K562 (cell line): ENCODE measurements around the gene BICC1. TPM values are rescaled to one million over a fixed set of nuclear protein-coding genes. Genes with fewer than 3 reads are reported as not detected.

Experiments used
- ATAC-seq: fragments of 200-7000 bp; cut with Tn5 transposase; 3 replicates; pipeline ENCODE4 v1.9.1; 2020; ENCODE audit warnings: moderate library complexity
- BruUV-seq: library from RNA; stranded (reverse); fragments of 400-500 nt; replicated peaks from 2 replicates; lab custom pipeline; 2021; lab: Mats Ljungman, UMichigan
- CTCF ChIA-PET: fragments of 300-600 bp; formaldehyde crosslinking; extraction: SDS; loops from one replicate; lab custom pipeline; 2021; ENCODE audit warnings: low intra/inter-chr PET ratio; lab: Yijun Ruan, JAX
- POLR2A ChIA-PET: fragments of 300-600, 350-650 bp; sonication (Branson Sonifier 250); formaldehyde crosslinking; extraction: SDS; loops from one replicate; lab custom pipeline; 2021; ENCODE audit warnings: antibody characterized with exemption, inconsistent platforms; lab: Yijun Ruan, JAX
- DNase-seq, 4 experiments: peaks; one replicate each; pipeline versions ENCODE4 v3.0.0 to v3.0.0-alpha.2; 2011 to 2018; ENCODE audit warnings: low spot score in 3 of 4, mixed read lengths in 3 of 4; ENCODE audit errors: extremely low read depth in 1 of 4
- FAIRE-seq: peaks from 2 replicates; lab custom pipeline; 2011; peaks lifted over from hg19 to GRCh38; lab: Jason Lieb, UNC
- H2AFZ ChIP-seq: 2 replicates; pipeline ENCODE4 v1.6.0; 2011; ENCODE audit warnings: low read depth, low read length, control low read depth, inconsistent platforms
- H3K27ac ChIP-seq: fragments of 200-600 bp; 3 replicates; pipeline ENCODE4 v1.8.0; 2011; ENCODE audit warnings: low read depth, mild to moderate bottlenecking, control low read depth, inconsistent platforms, low read length, moderate library complexity, mixed read lengths; ENCODE audit errors: extremely low read depth
- H3K27me3 ChIP-seq, 2 experiments: fragments of 300-600 bp in 1 of 2; 2 replicates in 1 of 2; 3 replicates in 1 of 2; pipeline versions ENCODE4 v1.6.0 to v1.8.0; 2011; ENCODE audit warnings: inconsistent platforms in 2 of 2, low read length in 2 of 2, mild to moderate bottlenecking in 1 of 2, mixed read lengths in 1 of 2, moderate library complexity in 1 of 2; ENCODE audit not compliant: control insufficient read depth in 2 of 2, insufficient read depth in 2 of 2
- H3K36me3 ChIP-seq: fragments of 300-600 bp; 3 replicates; pipeline ENCODE4 v1.8.0; 2011; ENCODE audit warnings: mild to moderate bottlenecking, low read length, inconsistent platforms; ENCODE audit not compliant: control insufficient read depth, insufficient read depth
- H3K4me1 ChIP-seq, 2 experiments: fragments of 200-600 bp in 1 of 2; replicated peaks in 1 of 2; 2 replicates in 1 of 2; 3 replicates in 1 of 2; pipeline versions ENCODE4 v1.5.1 to v1.8.0; 2011; ENCODE audit warnings: inconsistent platforms in 2 of 2, low read length in 2 of 2, mild to moderate bottlenecking in 1 of 2, mixed read lengths in 1 of 2, moderate library complexity in 1 of 2; ENCODE audit not compliant: control insufficient read depth in 2 of 2, insufficient read depth in 2 of 2
- H3K4me2 ChIP-seq: 2 replicates; pipeline ENCODE4 v1.6.1; 2011; ENCODE audit warnings: low read length, control low read depth, inconsistent platforms, mixed read lengths; ENCODE audit not compliant: insufficient read depth
- H3K4me3 ChIP-seq: fragments of 200-600 bp; sonication (generic), shearing (Covaris generic); 2 replicates; pipeline ENCODE4 v1.5.1; 2016; ENCODE audit warnings: control low read depth, inconsistent platforms
- H3K79me2 ChIP-seq: fragments of 200-600 bp; 3 replicates; pipeline ENCODE4 v1.8.0; 2011; ENCODE audit warnings: low read length, inconsistent platforms; ENCODE audit not compliant: control insufficient read depth, insufficient read depth
- H3K9ac ChIP-seq, 2 experiments: 2 replicates each; pipeline versions ENCODE4 v1.6.0 to v1.6.1; 2011; ENCODE audit warnings: low read depth in 2 of 2, low read length in 2 of 2, control low read depth in 1 of 2, inconsistent platforms in 1 of 2, mild to moderate bottlenecking in 1 of 2, mixed read lengths in 1 of 2; ENCODE audit not compliant: insufficient read depth in 1 of 2
- H3K9me1 ChIP-seq: one replicate; pipeline ENCODE4 v1.6.0; 2011; ENCODE audit warnings: inconsistent platforms, mild to moderate bottlenecking, low read length, moderate library complexity; ENCODE audit not compliant: control insufficient read depth, insufficient read depth
- H3K9me3 ChIP-seq: replicated peaks from 2 replicates; pipeline ENCODE4 v1.5.1; 2011; ENCODE audit warnings: low read depth, low read length, inconsistent platforms; ENCODE audit not compliant: control insufficient read depth, insufficient read depth
- H4K20me1 ChIP-seq: replicated peaks from 2 replicates; pipeline ENCODE4 v1.6.1; 2011; ENCODE audit warnings: low read length, inconsistent platforms, mixed read lengths; ENCODE audit not compliant: control insufficient read depth, insufficient read depth
- MTA1 ChIP-seq: fragments of 450-650 bp; IDR thresholded peaks from 2 replicates; pipeline ENCODE4 v1.6.1; 2017; ENCODE audit warnings: borderline replicate concordance
- SMAD3 ChIP-seq: fragments of 450-650 bp; formaldehyde crosslinking; conservative IDR thresholded peaks from 2 replicates; pipeline ENCODE4 v1.4.0; 2020; ENCODE audit warnings: mild to moderate bottlenecking
- ZFP36 ChIP-seq: fragments of 150-350 bp; IDR thresholded peaks from 2 replicates; pipeline ENCODE4 v1.6.1; 2018; ENCODE audit warnings: low read length, low read depth; ENCODE audit not compliant: partially characterized antibody
- ZNF165 ChIP-seq: fragments of 250-450 bp; sonication (Bioruptor Pico); IDR thresholded peaks from 2 replicates; pipeline ENCODE4 v1.4.0; 2020; ENCODE audit warnings: borderline replicate concordance
- ZNF175 ChIP-seq: fragments of 200-800 bp; sonication (Bioruptor generic); IDR thresholded peaks from 2 replicates; pipeline ENCODE4 v1.6.1; 2016; ENCODE audit warnings: low read depth, mild to moderate bottlenecking, missing genetic modification characterization, missing compliant biosample characterization
- ZNF41 ChIP-seq: fragments of 250-450 bp; sonication (Bioruptor Pico); conservative IDR thresholded peaks from 2 replicates; pipeline ENCODE4 v1.4.0; 2020; ENCODE audit warnings: mild to moderate bottlenecking
- WGBS: fragments of 100-300 bp; shearing (Covaris generic); methylation state at CpG from one replicate; pipeline ENCODE4 v1.1.6; 2016; ENCODE audit warnings: low coverage, mixed read lengths; ENCODE audit not compliant: insufficient coverage; ENCODE audit errors: missing lambda C conversion rate; 5-methylcytosine and 5-hydroxymethylcytosine counted together
- in situ Hi-C: fragments of 300-500 bp; cut with MboI; formaldehyde crosslinking; loops from 4 replicates; pipeline ENCODE4 v1.15.0; 2018; ENCODE audit warnings: inconsistent platforms, mixed read lengths
- intact Hi-C: fragments of 100-400 bp; cut with micrococcal nuclease; formaldehyde crosslinking; loops from 2 replicates; pipeline ENCODE4 v1.14.2; 2022
- polyA plus RNA-seq, 8 experiments: library from polyadenylated mRNA; depleted of rRNA in 4 of 8; stranded (reverse) in 5 of 8; unstranded in 3 of 8; fragments of >200 nt; fragmentation: Nextera tagmentation in 2 of 8; fragmentation: Illumina TruSeq in 1 of 8; extraction: Ambion mirVana in 2 of 8; extraction: Trizol in 1 of 8; gene quantifications; 2 replicates each; pipeline versions ENCODE4 v1.2.1 to v1.2.3, GENCODE V29; 2011 to 2014; ENCODE audit warnings: inconsistent platforms in 1 of 8, missing spikeins in 1 of 8
- total RNA-seq, 7 experiments: library from RNA; depleted of rRNA in 6 of 7; stranded (reverse); fragments of >200 nt in 6 of 7; fragmentation: Illumina TruSeq in 2 of 7; extraction: Trizol in 2 of 7; gene quantifications; 2 replicates each; pipeline versions ENCODE4 v1.2.1 to v1.2.3, GENCODE V29; 2011 to 2021; ENCODE audit warnings: low replicate concordance in 1 of 7
- TF ChIP-seq, protein P1 (sequence below): fragments of 250-450 bp; sonication (Bioruptor Pico); IDR thresholded peaks from 2 replicates; pipeline ENCODE4 v1.5.1; 2021; ENCODE audit warnings: mild to moderate bottlenecking

BICC1 gene
- total and polyA plus RNA-seq, 9 of the 15 experiments (the other 6 are each of a cell fraction or from before 2014, with no cell fraction given) = not detected

DNA sequence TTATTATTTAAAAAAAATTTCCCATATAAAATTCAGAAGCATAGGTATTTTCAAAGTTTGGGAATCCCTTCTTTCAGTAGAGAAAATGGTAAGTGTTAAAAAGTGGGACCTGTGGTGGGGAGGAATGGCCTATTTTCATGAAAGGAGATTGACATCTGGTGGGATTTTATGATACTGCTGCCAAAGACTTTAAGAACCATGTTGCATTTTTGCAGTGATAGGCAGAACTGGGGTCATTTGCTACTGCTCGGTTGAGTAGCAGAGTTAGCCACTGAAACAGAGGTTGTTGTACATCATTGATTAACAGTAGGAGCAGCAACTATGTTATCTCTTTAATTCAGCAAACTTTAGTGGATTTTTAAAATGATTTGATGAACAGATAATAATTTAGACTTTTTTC is 4.4 kb downstream of the BICC1 start:
- no peaks in the 10 kb centered on the region for H3K36me3 ChIP-seq
- H3K79me2 ChIP-seq = no peaks in the 10 kb centered on the region
- intact Hi-C loops = loop anchor here (10.0 kb wide), 1 partner anchor 202 kb away; no protein-coding TSS in a partner anchor
- DNase-seq = no peak
- CTCF ChIA-PET = no interaction called here
- no peak overlapping the region for H3K27ac ChIP-seq
- H3K4me1 ChIP-seq = peaks cover 0 to 4% of the 10 kb centered on the region in 2 experiments; a peak in 1 of 5 replicates
- no peaks in the 10 kb centered on the region for H3K9me3 ChIP-seq
- no peak overlapping the region for H3K9ac ChIP-seq
- FAIRE-seq = no peak
- H4K20me1 ChIP-seq = no peaks in the 10 kb centered on the region
- 0% methylated on average over 1 of the region's 1 CpG for WGBS
- TF ChIP-seq ZNF175 (no peak), ZNF165 (CRISPR knock-in tag) (no peak), ZFP36 (no peak), SMAD3 (no peak), ZNF41 (CRISPR knock-in tag) (no peak), MTA1 (no peak)
- TF ChIP-seq, protein P1, sequence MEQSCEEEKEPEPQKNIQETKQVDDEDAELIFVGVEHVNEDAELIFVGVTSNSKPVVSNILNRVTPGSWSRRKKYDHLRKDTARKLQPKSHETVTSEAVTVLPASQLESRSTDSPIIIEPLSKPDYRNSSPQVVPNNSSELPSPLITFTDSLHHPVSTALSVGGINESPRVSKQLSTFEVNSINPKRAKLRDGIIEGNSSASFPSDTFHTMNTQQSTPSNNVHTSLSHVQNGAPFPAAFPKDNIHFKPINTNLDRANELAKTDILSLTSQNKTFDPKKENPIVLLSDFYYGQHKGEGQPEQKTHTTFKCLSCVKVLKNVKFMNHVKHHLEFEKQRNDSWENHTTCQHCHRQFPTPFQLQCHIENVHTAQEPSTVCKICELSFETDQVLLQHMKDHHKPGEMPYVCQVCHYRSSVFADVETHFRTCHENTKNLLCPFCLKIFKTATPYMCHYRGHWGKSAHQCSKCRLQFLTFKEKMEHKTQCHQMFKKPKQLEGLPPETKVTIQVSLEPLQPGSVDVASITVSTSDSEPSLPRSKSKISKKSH (CRISPR knock-in tag) = no peak
- H3K27me3 ChIP-seq = no peaks in the 10 kb centered on the region
- POLR2A ChIA-PET = no interaction called here
- H3K4me2 ChIP-seq = no peak overlapping the region
- H2AFZ ChIP-seq = no peak overlapping the region
- no peaks in the 10 kb centered on the region for H3K9me1 ChIP-seq
- in situ Hi-C loops = no loop called here
- ATAC-seq = no peak
- no TSS peak for BruUV-seq
- H3K4me3 ChIP-seq = no peak overlapping the region
